Adipocyte (in vitro differentiated cells): ENCODE measurements around the gene SGSH.
"Not testable (repeated sequence)": the region's sequence is repeated elsewhere in the genome, so short reads cannot be mapped to it uniquely, and the experiment has no call there.

Experiments used
- DNase-seq: peaks from one replicate; pipeline ENCODE4 v3.0.0-alpha.2; 2015; ENCODE audit warnings: low read depth
- H3K27me3 ChIP-seq: replicated peaks from 2 replicates; pipeline ENCODE4 v1.7.0; 2013; ENCODE audit warnings: mild to moderate bottlenecking, low read length, moderate library complexity; ENCODE audit not compliant: control insufficient read depth, insufficient read depth
- H3K36me3 ChIP-seq: 2 replicates; pipeline ENCODE4 v1.7.0; 2013; ENCODE audit warnings: low read length, mild to moderate bottlenecking, moderate library complexity; ENCODE audit not compliant: control insufficient read depth, insufficient read depth, severe bottlenecking
- H3K4me1 ChIP-seq: 2 replicates; pipeline ENCODE4 v1.7.0; 2013; ENCODE audit warnings: mild to moderate bottlenecking, low read length, moderate library complexity; ENCODE audit not compliant: control insufficient read depth, insufficient read depth
- H3K4me3 ChIP-seq: 2 replicates; pipeline ENCODE4 v1.7.0; 2013; ENCODE audit warnings: mild to moderate bottlenecking, low read length, moderate library complexity
- H3K9ac ChIP-seq: 2 replicates; pipeline ENCODE4 v1.7.0; 2013; ENCODE audit warnings: mild to moderate bottlenecking, low read length, moderate library complexity
- H3K9me3 ChIP-seq: 2 replicates; pipeline ENCODE4 v1.7.0; 2013; ENCODE audit warnings: mild to moderate bottlenecking, low read length, moderate library complexity; ENCODE audit not compliant: control insufficient read depth

SGSH gene

GRCh38 chr17:80203471-80203963, 16.6 kb downstream of the SGSH start:
- Histone ChIP-seq H3K9me3 (no peaks in the 10 kb centered on the region), H3K9ac (no peak overlapping the region), H3K36me3 (peaks cover 5% of the 10 kb centered on the region), H3K4me1 (no peaks in the 10 kb centered on the region), H3K4me3 (no peak overlapping the region), H3K27me3 (no peaks in the 10 kb centered on the region)
- DNase-seq: no peak

GRCh38 chr17:80202197-80202596, 17.9 kb downstream of the SGSH start:
- Histone ChIP-seq H3K4me3 (no peak overlapping the region), H3K9ac (no peak overlapping the region), H3K9me3 (no peaks in the 10 kb centered on the region), H3K4me1 (no peaks in the 10 kb centered on the region), H3K36me3 (no peaks in the 10 kb centered on the region), H3K27me3 (no peaks in the 10 kb centered on the region)
- DNase-seq: no peak

GRCh38 chr17:80201446-80201845, 18.7 kb downstream of the SGSH start:
- DNase-seq: no peak
- Histone ChIP-seq H3K4me3 (no peak overlapping the region), H3K27me3 (no peaks in the 10 kb centered on the region), H3K36me3 (no peaks in the 10 kb centered on the region), H3K4me1 (no peaks in the 10 kb centered on the region), H3K9ac (no peak overlapping the region), H3K9me3 (no peaks in the 10 kb centered on the region)

- not testable (repeated sequence) for H3K4me3 ChIP-seq, DNase-seq
Observed at GRCh38 chr17:80199295-80199694, 20.8 kb downstream of the SGSH start.

GRCh38 chr17:80198144-80198661, 21.9 kb downstream of the SGSH start:
- DNase-seq: peak; percentile 51
- no peaks in the 10 kb centered on the region for H3K4me1 ChIP-seq
- H3K9ac ChIP-seq: no peak overlapping the region
- H3K27me3 ChIP-seq: peaks cover 17% of the 10 kb centered on the region
- H3K36me3 ChIP-seq: no peaks in the 10 kb centered on the region
- H3K9me3 ChIP-seq: no peaks in the 10 kb centered on the region
- H3K4me3 ChIP-seq: no peak overlapping the region

More at GRCh38 chr17:80199295-80199694, 20.8 kb downstream of the SGSH start:
- not testable (repeated sequence) for H3K36me3 ChIP-seq, H3K27me3 ChIP-seq, H3K9ac ChIP-seq, H3K9me3 ChIP-seq, H3K4me1 ChIP-seq

- no peak for DNase-seq
Observed at GRCh38 chr17:80196652-80197051, 23.5 kb downstream of the SGSH start.

GRCh38 chr17:80195671-80196529, 24.2 kb downstream of the SGSH start:
- DNase-seq: peak; percentile 11
- Histone ChIP-seq H3K9ac (no peak overlapping the region), H3K9me3 (no peaks in the 10 kb centered on the region), H3K4me3 (no peak overlapping the region), H3K4me1 (no peaks in the 10 kb centered on the region), H3K36me3 (no peaks in the 10 kb centered on the region), H3K27me3 (peaks cover 37% of the 10 kb centered on the region)

More at GRCh38 chr17:80196652-80197051, 23.5 kb downstream of the SGSH start:
- Histone ChIP-seq H3K36me3 (no peaks in the 10 kb centered on the region), H3K9me3 (no peaks in the 10 kb centered on the region), H3K9ac (no peak overlapping the region), H3K4me3 (no peak overlapping the region), H3K27me3 (peaks cover 29% of the 10 kb centered on the region), H3K4me1 (no peaks in the 10 kb centered on the region)

- Histone ChIP-seq H3K9ac (no peak overlapping the region), H3K9me3 (no peaks in the 10 kb centered on the region), H3K4me3 (no peak overlapping the region), H3K27me3 (peaks cover 42% of the 10 kb centered on the region), H3K36me3 (no peaks in the 10 kb centered on the region), H3K4me1 (no peaks in the 10 kb centered on the region)
- DNase-seq: no peak
Observed at GRCh38 chr17:80195141-80195540, 25.0 kb downstream of the SGSH start.

GRCh38 chr17:80191865-80192661, 28.1 kb downstream of the SGSH start:
- H3K36me3 ChIP-seq: no peaks in the 10 kb centered on the region
- peaks cover 45% of the 10 kb centered on the region for H3K27me3 ChIP-seq
- H3K9ac ChIP-seq: no peak overlapping the region
- no peak for DNase-seq
- H3K4me3 ChIP-seq: no peak overlapping the region
- no peaks in the 10 kb centered on the region for H3K9me3 ChIP-seq
- peaks cover 10% of the 10 kb centered on the region for H3K4me1 ChIP-seq

- Histone ChIP-seq H3K4me3 (no peak overlapping the region), H3K27me3 (peaks cover 45% of the 10 kb centered on the region), H3K9me3 (no peaks in the 10 kb centered on the region), H3K4me1 (peaks cover 14% of the 10 kb centered on the region), H3K36me3 (no peaks in the 10 kb centered on the region), H3K9ac (no peak overlapping the region)
- no peak for DNase-seq
Observed at GRCh38 chr17:80191192-80191591, 28.9 kb downstream of the SGSH start.

- no peak for DNase-seq
- H3K9ac ChIP-seq: no peak overlapping the region
- no peaks in the 10 kb centered on the region for H3K9me3 ChIP-seq
- H3K4me1 ChIP-seq: peaks cover 14% of the 10 kb centered on the region
- H3K4me3 ChIP-seq: no peak overlapping the region
- no peaks in the 10 kb centered on the region for H3K36me3 ChIP-seq
- H3K27me3 ChIP-seq: peaks cover 50% of the 10 kb centered on the region
Observed at GRCh38 chr17:80190716-80191115, 29.4 kb downstream of the SGSH start.
